ENCODE results near the gene PPP1R3G. TPM values are rescaled to one million over a fixed set of nuclear protein-coding genes. Genes with fewer than 3 reads are reported as not detected.
A peak's percentile ranks its signal among the peaks of the same experiment; 100 is the strongest.

The PPP1R3G gene
- total and polyA plus RNA-seq, 2 of the 13 experiments (the other 11 are each of a cell fraction or from before 2014, with no cell fraction given), result 1.2 to 1.3 TPM

DNA sequence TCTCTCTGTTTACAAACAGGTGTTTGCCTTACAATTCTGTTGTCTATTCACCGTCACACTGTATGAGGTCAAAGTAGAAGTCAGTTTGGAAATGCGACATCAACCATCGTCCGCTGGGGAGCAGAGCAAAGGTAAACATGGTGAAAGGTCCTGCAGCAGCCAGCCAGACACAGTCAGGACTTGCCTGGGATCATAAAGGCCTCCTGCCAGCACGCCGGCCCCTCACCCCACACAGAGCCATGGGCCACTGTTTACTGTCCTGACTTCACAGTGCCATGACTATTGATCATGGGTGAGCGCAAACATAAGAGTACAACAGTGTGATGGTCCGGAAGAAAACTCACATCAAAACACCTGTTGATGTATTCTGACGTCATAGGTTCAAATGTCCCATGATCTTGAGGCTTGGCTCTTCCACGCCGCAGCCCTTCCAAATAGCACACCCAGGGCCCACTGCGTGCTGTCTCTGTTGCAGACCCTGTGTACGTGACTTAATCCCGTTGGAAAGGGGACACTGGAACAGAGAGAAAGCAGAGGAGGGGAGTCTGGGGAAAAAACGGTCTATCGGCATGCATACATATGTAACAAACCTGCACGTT, 16.9 kb upstream of the PPP1R3G start:
- Histone ChIP-seq H3K36me3 (replicated peaks in 1 of 2; ENCODE audit: control insufficient read depth in 1 of 2, insufficient read depth in 2 of 2, low read length in 2 of 2) (no peaks in the 10 kb centered on the region), H3K4me3 (replicated peaks in 1 of 3; ENCODE audit: insufficient read depth in 1 of 3, low read depth in 2 of 3, low read length in 3 of 3) (no peak overlapping the region), H3K27ac (ENCODE audit: extremely low read length, insufficient read depth, low read length) (peak overlapping the region; percentile 83), H3K27me3 (ENCODE audit: control insufficient read depth in 1 of 2, insufficient read depth in 2 of 2, low read length in 2 of 2) (no peaks in the 10 kb centered on the region), H2AFZ (ENCODE audit: low read length) (no peak overlapping the region), H3K4me1 (ENCODE audit: insufficient read depth, low read length) (peaks cover 69% of the 10 kb centered on the region), H3K79me2 (ENCODE audit: insufficient read depth, low read length) (no peaks in the 10 kb centered on the region), H3K9ac (ENCODE audit: insufficient read depth, low read depth, low read length) (peak overlapping the region; percentile 60), H3K4me2 (ENCODE audit: low read depth, low read length) (peak overlapping the region; percentile 48), H3K9me3 (ENCODE audit: low read length) (no peaks in the 10 kb centered on the region), H4K20me1 (ENCODE audit: insufficient read depth, low read length) (no peaks in the 10 kb centered on the region)
- intact Hi-C loops (cut with micrococcal nuclease; ENCODE audit: unreplicated experiment), result loop anchor here (1.0 kb wide), 1 partner anchor 11 kb away; no protein-coding TSS in a partner anchor
- no TSS peak for BruUV-seq (replicated peaks)
- CTCF ChIA-PET (ENCODE audit: low intra/inter-chr PET ratio, low total read pairs), result no interaction called here
- FAIRE-seq, result peak; percentile 97
- POLR2A ChIA-PET, result no interaction called here
- DNase-seq (ENCODE audit: low spot score), result peak; percentile 97
- ATAC-seq, result peak; percentile 100
- in situ Hi-C loops (cut with HindIII; ENCODE audit: extremely low pct_ligation_motif_present, low pct_unique_long_range_greater_than_20kb), result no loop called here
- 14% methylated on average over 17 of the region's 17 CpGs for WGBS (ENCODE audit: low lambda C conversion rate)
- no peak for TF ChIP-seq FLYWCH1 (CRISPR knock-in tag; IDR thresholded peaks at IDR 0.05)
- no peak for TF ChIP-seq CAMTA2 (CRISPR knock-in tag; IDR thresholded peaks at IDR 0.05; ENCODE audit: borderline replicate concordance)
- no peak for TF ChIP-seq DR1 (CRISPR knock-in tag; IDR thresholded peaks at IDR 0.05)
- TF ChIP-seq ZNF331 (CRISPR knock-in tag; IDR thresholded peaks at IDR 0.05), result peak; percentile 97; the same call in 1 of the 2 replicates
- TF ChIP-seq SOX5 (CRISPR knock-in tag; IDR thresholded peaks at IDR 0.05; ENCODE audit: borderline replicate concordance), result peak; percentile 98
- TF ChIP-seq MAFF (IDR thresholded peaks at IDR 0.05; ENCODE audit: low read depth, low read length), result no peak
- peak; percentile 86; the same call in 1 of the 2 replicates for TF ChIP-seq HOXA5 (CRISPR knock-in tag; IDR thresholded peaks at IDR 0.05)
- TF ChIP-seq ZNF672 (CRISPR knock-in tag; IDR thresholded peaks at IDR 0.05), result no peak
- TF ChIP-seq XBP1 (CRISPR knock-in tag; IDR thresholded peaks at IDR 0.05), result no peak
- peak; percentile 96 for TF ChIP-seq DMAP1 (CRISPR knock-in tag; IDR thresholded peaks at IDR 0.05)
- TF ChIP-seq, protein P1, sequence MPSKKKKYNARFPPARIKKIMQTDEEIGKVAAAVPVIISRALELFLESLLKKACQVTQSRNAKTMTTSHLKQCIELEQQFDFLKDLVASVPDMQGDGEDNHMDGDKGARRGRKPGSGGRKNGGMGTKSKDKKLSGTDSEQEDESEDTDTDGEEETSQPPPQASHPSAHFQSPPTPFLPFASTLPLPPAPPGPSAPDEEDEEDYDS (CRISPR knock-in tag; IDR thresholded peaks at IDR 0.05), result peak; percentile 82
- TF ChIP-seq, protein P2, sequence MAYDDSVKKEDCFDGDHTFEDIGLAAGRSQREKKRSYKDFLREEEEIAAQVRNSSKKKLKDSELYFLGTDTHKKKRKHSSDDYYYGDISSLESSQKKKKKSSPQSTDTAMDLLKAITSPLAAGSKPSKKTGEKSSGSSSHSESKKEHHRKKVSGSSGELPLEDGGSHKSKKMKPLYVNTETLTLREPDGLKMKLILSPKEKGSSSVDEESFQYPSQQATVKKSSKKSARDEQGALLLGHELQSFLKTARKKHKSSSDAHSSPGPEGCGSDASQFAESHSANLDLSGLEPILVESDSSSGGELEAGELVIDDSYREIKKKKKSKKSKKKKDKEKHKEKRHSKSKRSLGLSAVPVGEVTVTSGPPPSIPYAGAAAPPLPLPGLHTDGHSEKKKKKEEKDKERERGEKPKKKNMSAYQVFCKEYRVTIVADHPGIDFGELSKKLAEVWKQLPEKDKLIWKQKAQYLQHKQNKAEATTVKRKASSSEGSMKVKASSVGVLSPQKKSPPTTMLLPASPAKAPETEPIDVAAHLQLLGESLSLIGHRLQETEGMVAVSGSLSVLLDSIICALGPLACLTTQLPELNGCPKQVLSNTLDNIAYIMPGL (CRISPR knock-in tag; IDR thresholded peaks at IDR 0.05; ENCODE audit: borderline replicate concordance in 1 of 2, low read depth in 1 of 2), result peak; percentile 60 to 79
- no peak for TF ChIP-seq EZH2 (conservative IDR thresholded peaks at IDR 0.05; ENCODE audit: low read depth, low read length)
- no peak for TF ChIP-seq ZFYVE20 (CRISPR knock-in tag; IDR thresholded peaks at IDR 0.05; ENCODE audit: borderline replicate concordance, low read depth)
- TF ChIP-seq ZNF350 (CRISPR knock-in tag; IDR thresholded peaks at IDR 0.05; ENCODE audit: borderline replicate concordance, low read depth), result peak; percentile 100
- TF ChIP-seq, protein P3, sequence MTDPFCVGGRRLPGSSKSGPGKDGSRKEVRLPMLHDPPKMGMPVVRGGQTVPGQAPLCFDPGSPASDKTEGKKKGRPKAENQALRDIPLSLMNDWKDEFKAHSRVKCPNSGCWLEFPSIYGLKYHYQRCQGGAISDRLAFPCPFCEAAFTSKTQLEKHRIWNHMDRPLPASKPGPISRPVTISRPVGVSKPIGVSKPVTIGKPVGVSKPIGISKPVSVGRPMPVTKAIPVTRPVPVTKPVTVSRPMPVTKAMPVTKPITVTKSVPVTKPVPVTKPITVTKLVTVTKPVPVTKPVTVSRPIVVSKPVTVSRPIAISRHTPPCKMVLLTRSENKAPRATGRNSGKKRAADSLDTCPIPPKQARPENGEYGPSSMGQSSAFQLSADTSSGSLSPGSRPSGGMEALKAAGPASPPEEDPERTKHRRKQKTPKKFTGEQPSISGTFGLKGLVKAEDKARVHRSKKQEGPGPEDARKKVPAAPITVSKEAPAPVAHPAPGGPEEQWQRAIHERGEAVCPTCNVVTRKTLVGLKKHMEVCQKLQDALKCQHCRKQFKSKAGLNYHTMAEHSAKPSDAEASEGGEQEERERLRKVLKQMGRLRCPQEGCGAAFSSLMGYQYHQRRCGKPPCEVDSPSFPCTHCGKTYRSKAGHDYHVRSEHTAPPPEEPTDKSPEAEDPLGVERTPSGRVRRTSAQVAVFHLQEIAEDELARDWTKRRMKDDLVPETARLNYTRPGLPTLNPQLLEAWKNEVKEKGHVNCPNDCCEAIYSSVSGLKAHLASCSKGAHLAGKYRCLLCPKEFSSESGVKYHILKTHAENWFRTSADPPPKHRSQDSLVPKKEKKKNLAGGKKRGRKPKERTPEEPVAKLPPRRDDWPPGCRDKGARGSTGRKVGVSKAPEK (CRISPR knock-in tag; IDR thresholded peaks at IDR 0.05; ENCODE audit: borderline replicate concordance), result peak; percentile 95; the same call in 1 of the 2 replicates
- peak; percentile 97 for TF ChIP-seq ZKSCAN8 (CRISPR knock-in tag; IDR thresholded peaks at IDR 0.05; ENCODE audit: borderline replicate concordance)
- peak; percentile 87 for TF ChIP-seq THAP11 (CRISPR knock-in tag; IDR thresholded peaks at IDR 0.05)
- TF ChIP-seq PPARG (CRISPR knock-in tag; conservative IDR thresholded peaks at IDR 0.05), result peak; percentile 99
